Measurements from ENCODE around the gene COG8.
A peak's percentile ranks its signal among the peaks of the same experiment; 100 is the strongest.

- TF ChIP-seq CTCF (IDR thresholded peaks at IDR 0.05) (no peak), EP300 (IDR thresholded peaks at IDR 0.05; ENCODE audit: low read depth) (no peak), POLR2A (IDR thresholded peaks at IDR 0.05) (peak; percentile 87)
Measured at GRCh38 chr16:69330286-69331109, 8.9 kb downstream of the COG8 start, which contains the start of gene PDF.

Measured in transverse colon (tissue), 3 donors.